Measurements from ENCODE around the gene FBXO15. TPM values are rescaled to one million over a fixed set of nuclear protein-coding genes. Genes with fewer than 3 reads are reported as not detected.

Gene FBXO15
- total RNA-seq, 2 donors from 2014 or later: 0.90 TPM; not detected in 1

DNA sequence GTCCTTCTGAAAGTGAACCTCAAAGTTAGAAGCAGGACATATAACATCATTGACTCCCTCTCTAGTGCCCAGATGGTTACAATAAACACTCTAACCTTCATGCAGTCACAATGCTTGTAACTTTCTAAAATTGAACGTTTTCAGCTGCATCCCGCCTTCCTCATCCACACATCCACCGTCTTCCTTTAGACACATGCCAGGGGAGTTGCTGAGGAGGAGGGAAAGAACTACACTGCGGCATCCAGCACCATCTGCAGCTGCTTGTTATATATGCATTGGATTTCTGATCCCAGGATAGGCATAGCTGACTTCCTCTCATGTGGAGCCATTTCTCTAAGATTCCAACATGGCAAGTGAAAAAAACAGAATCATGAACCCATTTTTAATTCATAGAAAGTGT lies 96.8 kb downstream of the FBXO15 start:
- Mint-ChIP-seq H3K36me3 (peaks cover 10% of the 10 kb centered on the region), H3K9me3 (peaks cover 7% of the 10 kb centered on the region), H3K4me3 (no peak overlapping the region), H3K27ac (no peak overlapping the region), H3K4me1 (ENCODE audit: low read depth in 2 of 2) (peaks cover 0 to 5% of the 10 kb centered on the region in 2 donors), H3K27me3 (peaks cover 5 to 25% of the 10 kb centered on the region in 2 donors)
- DNase-seq (ENCODE audit: low spot score): no peak
- no peak for ATAC-seq

DNA sequence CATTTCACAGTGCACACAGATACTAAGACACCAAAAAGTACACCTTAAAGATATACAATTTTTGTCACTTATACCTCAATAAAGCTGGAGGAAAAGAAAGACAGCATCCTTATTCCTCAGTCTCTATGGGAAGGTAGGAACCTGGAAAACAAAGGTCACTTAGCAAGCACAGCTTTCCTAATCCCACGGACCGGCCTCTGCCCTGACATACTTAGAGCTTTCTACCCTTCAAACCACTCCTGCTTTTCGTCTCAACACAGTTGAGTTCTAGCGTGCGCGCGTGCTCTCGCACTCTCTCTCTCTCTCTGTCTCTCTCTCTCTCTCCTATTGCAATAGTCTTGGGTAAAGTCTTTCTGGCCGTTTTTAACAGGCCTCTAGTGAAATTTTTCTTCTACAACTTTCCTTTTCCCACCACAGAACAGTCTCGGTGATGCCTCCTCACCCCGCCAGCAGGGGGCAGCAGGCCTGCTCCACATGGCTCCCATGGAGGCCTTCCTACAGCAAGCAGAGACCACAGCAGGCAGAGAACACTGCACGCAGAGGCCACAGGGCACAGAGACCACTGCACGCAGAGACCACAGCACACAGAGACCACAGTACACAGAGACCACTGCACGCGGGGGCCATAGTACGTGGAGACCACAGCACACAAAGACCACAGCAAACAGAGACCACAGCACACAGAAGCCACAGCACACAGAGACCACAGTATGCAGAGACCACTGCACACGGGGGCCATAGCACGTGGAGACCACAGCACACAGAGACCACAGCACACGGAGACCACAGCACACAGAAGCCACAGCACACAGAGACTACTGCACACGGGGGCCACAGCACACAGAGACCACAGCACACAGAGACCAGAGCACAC lies 106.9 kb downstream of the FBXO15 start:
- Mint-ChIP-seq H3K27ac (no peak overlapping the region), H3K36me3 (no peaks in the 10 kb centered on the region), H3K4me1 (ENCODE audit: low read depth in 2 of 2) (no peaks in the 10 kb centered on the region), H3K9me3 (no peaks in the 10 kb centered on the region), H3K27me3 (no peaks in the 10 kb centered on the region), H3K4me3 (no peak overlapping the region)
- ATAC-seq (peak; percentile 28 to 44), DNase-seq (ENCODE audit: low spot score) (no peak)

DNA sequence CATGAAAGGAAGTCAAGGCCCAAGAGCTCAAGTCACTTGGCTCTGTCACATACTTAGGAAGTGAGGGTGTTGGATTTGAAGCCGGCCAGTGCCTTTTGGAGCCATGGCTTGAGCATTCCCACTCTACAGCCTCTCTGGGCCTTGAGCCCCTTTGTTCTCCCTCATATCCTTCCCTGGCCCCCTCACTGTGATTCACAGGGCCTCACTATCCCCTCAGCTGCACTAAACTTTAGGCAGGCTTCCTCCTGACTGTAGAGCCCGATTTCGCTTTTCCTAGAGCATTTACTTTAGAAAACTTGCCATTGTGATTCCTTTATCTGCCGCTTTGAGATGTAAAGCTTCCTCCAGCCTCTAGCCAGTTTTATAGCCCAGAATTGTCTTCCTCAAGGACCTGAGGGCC lies 107.6 kb downstream of the FBXO15 start:
- no peaks in the 10 kb centered on the region for H3K27me3 Mint-ChIP-seq

DNA sequence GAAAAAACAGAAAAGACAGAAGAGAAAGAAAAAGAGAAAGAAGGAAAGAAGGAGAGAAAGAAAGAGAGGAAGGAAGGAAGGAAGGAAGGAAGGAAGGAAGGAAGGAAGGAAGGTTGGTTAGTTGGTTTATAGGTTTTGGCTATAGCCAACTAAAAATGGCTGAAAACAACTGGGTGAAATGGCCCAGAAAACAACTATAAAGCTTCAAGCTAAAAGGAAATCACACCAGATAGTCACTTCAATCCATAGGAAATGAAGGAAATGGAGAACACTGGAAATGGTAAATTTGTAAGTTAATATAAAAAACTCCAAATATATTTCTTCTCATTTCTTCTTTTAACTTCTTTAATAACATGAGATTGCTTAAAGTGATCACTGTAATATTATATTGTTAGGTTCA lies 118.5 kb downstream of the FBXO15 start:
- no peak for DNase-seq (ENCODE audit: low spot score)
- peaks cover 0 to 31% of the 10 kb centered on the region in 2 donors for H3K27me3 Mint-ChIP-seq
- H3K4me3 Mint-ChIP-seq: no peak overlapping the region
- no peaks in the 10 kb centered on the region for H3K4me1 Mint-ChIP-seq (ENCODE audit: low read depth in 2 of 2)
- no peak for ATAC-seq
- no peak overlapping the region for H3K27ac Mint-ChIP-seq
- H3K9me3 Mint-ChIP-seq: no peaks in the 10 kb centered on the region
- H3K36me3 Mint-ChIP-seq: no peaks in the 10 kb centered on the region

More for the DNA sequence above, 107.6 kb downstream of the FBXO15 start:
- no peak overlapping the region for H3K27ac Mint-ChIP-seq
- H3K4me1 Mint-ChIP-seq (ENCODE audit: low read depth in 2 of 2): no peaks in the 10 kb centered on the region
- H3K9me3 Mint-ChIP-seq: no peaks in the 10 kb centered on the region
- H3K36me3 Mint-ChIP-seq: no peaks in the 10 kb centered on the region
- H3K4me3 Mint-ChIP-seq: no peak overlapping the region
- ATAC-seq (no peak), DNase-seq (ENCODE audit: low spot score) (no peak)

Other genes with a start within 250 kb of the FBXO15 start
- gene TIMM21, start 689 bp upstream of the FBXO15 start, total RNA-seq: 10 to 100 TPM; 36.3 to 39.3 TPM
- 10 to 100 TPM; 27.2 to 55.6 TPM for gene CYB5A, start 144.1 kb upstream of the FBXO15 start, total RNA-seq
- gene C18orf63, start 168.0 kb upstream of the FBXO15 start, total RNA-seq: not detected

All from natural killer cell treated with Interleukin-12 subunit alpha and Interleukin-12 subunit beta and Interleukin-15 and Interleukin-18, amount 100 ng/mL, for 72 hours (primary cell).